ENCODE data around the gene ROBO1. TPM values are rescaled to one million over a fixed set of nuclear protein-coding genes. Genes with fewer than 3 reads are reported as not detected.
"Not testable (repeated sequence)": the region's sequence is repeated elsewhere in the genome, so short reads cannot be mapped to it uniquely, and the experiment has no call there.

The ROBO1 gene
- total RNA-seq, 2 donors from 2014 or later = 13.6 to 18.7 TPM

GRCh38 chr3:78792212-78792611 is 975.6 kb downstream of the ROBO1 start:
- ATAC-seq (no peak), DNase-seq (no peak)
- intact Hi-C loops (cut with DNase I) = no loop called here

DNA sequence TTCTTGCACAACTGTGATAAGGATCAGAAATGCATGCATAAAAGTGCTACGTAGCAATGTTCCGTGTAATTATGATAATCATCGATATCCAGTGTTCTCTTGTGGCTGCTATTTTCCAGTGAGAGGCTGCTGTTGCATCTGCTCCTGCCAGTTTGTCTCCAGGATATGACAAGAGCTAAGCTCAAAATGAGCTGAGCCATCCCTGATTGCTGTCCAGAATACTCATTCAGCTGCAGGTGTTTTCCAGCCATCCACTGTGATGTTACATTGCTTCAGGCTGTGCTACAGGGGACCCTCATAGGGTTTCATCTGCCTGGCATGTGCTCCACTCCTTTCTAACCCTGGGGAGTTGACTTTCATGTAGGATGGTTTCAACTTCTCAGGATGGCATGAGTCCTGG is 976.0 kb downstream of the ROBO1 start:
- ATAC-seq (no peak), DNase-seq (no peak)
- intact Hi-C loops (cut with DNase I) = no loop called here

DNA sequence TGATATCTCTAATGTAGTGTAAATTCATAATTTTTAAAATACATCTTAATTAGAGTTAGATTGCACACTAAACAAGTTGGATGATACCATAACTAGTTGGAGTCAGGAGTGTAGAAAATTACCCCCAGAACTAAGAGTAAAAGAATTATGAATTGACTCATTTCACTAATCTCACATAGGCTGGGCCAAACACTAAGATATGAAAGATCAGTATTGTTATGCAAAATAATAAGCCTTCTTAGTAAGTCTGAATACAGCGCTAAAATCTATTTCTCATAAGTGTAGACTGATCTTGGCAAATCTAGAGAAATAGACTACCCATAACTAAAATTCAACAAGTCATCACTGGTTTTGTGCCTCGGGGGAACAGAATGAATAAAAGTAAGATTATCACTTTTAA is 979.0 kb downstream of the ROBO1 start:
- no peak for DNase-seq
- intact Hi-C loops (cut with DNase I) = no loop called here
- ATAC-seq = no peak

DNA sequence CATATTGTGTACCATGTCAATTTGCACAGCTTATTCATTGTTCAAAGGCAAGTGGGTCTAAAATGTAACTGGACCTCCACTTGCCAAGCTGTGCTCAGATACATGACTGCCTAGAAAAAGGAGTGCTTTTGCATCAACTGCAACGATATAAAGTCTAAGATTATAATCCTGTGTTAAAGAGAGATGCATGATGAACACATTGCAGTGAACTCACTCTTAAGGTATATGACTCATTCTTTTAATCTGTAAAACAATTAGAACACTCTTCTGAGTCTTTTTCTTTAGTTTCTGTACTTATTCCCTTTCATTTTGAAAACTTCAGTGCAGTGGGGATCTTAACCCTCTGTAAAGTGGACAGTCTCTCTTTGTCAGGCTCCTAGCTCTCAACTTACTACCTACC is 982.8 kb downstream of the ROBO1 start:
- intact Hi-C loops (cut with DNase I) = no loop called here
- ATAC-seq (no peak), DNase-seq (no peak)

GRCh38 chr3:78781351-78781750 is 986.4 kb downstream of the ROBO1 start:
- DNase-seq = no peak
- ATAC-seq = no peak
- intact Hi-C loops (cut with DNase I) = no loop called here

DNA sequence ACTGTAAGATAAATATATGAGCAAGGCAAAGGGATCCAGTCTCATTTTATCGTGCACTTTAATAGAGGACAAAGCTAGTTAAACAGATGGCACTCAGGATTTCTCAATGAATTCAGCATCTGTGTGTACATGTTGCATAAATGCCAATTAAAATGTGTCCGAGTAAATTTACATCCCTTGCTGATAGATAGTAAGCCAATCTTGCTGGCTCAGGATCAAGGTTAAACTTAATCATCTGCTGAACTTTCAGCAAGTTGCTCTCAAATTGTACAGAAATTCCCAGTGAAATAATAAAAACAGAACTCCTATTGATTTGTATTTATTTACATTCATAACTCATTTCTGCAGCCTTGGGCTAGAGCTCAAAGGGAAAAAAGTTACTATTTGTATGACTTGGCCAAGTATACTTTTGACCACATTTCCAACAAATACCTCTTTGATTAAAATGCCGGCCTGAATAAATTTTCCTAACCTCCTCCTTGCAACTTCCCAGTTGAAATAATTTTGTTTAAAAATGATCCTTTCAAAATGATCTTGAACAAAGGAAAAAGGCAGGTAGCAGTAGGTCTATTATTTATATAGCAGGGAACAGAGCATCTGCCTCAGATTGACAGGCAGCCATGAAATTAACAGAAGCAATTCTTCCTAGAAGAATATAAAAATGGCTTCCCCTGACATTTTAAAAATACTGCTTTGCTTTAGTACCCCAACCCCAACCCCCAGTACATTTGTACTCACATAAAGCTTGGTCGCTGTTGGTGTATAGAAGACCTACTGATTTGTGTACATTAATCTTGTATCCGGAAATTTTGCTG is 1001.9 kb downstream of the ROBO1 start:
- ATAC-seq (no peak), DNase-seq (no peak)
- intact Hi-C loops (cut with DNase I) = no loop called here

DNA sequence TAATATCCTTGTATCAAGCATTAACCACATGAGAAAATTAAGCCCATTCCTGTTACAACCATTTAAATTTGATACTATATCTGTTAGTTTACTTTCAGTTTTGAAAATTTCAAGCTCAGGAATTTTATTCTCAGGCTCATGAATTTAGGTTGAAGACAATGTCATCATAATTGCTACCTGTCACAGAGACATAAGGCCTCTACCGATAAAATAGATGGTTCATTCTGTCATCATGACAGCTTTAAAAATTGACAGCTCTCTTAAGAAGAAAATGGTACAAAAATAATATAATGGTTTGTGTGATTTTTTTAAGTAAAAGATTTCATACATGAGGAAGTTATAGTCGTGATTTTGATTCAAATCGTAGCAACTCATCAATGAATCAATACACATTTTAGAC is 1003.2 kb downstream of the ROBO1 start:
- intact Hi-C loops (cut with DNase I) = no loop called here
- no peak for ATAC-seq
- no peak for DNase-seq

DNA sequence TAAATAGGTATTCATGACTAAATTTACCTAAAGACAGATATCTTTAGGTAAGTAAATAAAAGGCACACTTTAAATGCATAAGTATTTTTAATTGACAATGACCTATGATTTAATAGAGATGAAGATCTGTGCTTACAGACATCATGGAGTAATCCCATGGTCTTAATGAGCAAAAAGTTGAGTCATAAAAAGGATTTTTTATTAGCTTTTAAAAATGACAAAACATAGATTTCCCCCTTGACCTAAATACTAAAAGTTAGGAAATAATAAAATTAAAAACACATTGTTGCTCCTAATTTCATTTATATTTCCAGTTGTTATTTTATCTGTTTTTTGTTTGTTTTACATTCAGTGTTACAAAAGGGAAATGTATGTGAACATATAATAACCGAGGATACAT is 1005.7 kb downstream of the ROBO1 start:
- ATAC-seq (no peak), DNase-seq (no peak)
- intact Hi-C loops (cut with DNase I) = no loop called here

GRCh38 chr3:78761126-78761525 is 1006.7 kb downstream of the ROBO1 start:
- no peak for DNase-seq
- no peak for ATAC-seq
- intact Hi-C loops (cut with DNase I) = no loop called here

GRCh38 chr3:78757731-78758130 is 1010.1 kb downstream of the ROBO1 start:
- DNase-seq (no peak), ATAC-seq (peak in 1 of 2 donors; percentile 42)
- intact Hi-C loops (cut with DNase I) = no loop called here

- ATAC-seq (peak in 1 of 2 donors; percentile 81), DNase-seq (no peak)
- intact Hi-C loops (cut with DNase I) = no loop called here
These were observed 1013.6 kb downstream of the ROBO1 start for GRCh38 chr3:78754066-78754743.

DNA sequence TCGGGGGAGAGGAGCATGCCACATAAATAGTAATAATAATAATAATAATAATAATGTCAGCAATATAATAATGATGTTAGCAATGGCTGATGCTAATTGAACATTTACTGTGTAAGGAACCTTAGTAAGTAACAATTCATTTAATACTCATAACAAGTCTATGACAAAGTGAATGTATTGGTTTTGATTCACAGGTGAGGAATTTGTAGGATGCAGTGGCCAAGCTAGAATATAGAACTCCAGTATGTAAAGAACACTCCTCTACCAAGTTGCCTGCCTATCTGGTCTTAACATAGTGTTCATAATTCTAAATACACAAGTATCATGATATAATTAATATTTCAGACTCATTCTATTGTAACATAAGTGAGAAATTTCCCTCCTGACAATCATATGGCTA is 1016.5 kb downstream of the ROBO1 start:
- intact Hi-C loops (cut with DNase I) = no loop called here
- no peak for DNase-seq
- ATAC-seq = no peak

GRCh38 chr3:78750291-78750690 is 1017.5 kb downstream of the ROBO1 start:
- intact Hi-C loops (cut with DNase I); DNase-seq; ATAC-seq: not testable (repeated sequence)

- no peak for DNase-seq
- no peak for ATAC-seq
- intact Hi-C loops (cut with DNase I) = no loop called here
These were observed 1018.7 kb downstream of the ROBO1 start for GRCh38 chr3:78749056-78749455.

GRCh38 chr3:78745847-78746246 is 1022.0 kb downstream of the ROBO1 start:
- DNase-seq (no peak), ATAC-seq (no peak)
- intact Hi-C loops (cut with DNase I) = no loop called here

GRCh38 chr3:78742491-78742890 is 1025.3 kb downstream of the ROBO1 start:
- intact Hi-C loops (cut with DNase I) = no loop called here
- DNase-seq (no peak), ATAC-seq (no peak)

GRCh38 chr3:78742041-78742440 is 1025.8 kb downstream of the ROBO1 start:
- intact Hi-C loops (cut with DNase I) = no loop called here
- ATAC-seq (no peak), DNase-seq (no peak)

DNA sequence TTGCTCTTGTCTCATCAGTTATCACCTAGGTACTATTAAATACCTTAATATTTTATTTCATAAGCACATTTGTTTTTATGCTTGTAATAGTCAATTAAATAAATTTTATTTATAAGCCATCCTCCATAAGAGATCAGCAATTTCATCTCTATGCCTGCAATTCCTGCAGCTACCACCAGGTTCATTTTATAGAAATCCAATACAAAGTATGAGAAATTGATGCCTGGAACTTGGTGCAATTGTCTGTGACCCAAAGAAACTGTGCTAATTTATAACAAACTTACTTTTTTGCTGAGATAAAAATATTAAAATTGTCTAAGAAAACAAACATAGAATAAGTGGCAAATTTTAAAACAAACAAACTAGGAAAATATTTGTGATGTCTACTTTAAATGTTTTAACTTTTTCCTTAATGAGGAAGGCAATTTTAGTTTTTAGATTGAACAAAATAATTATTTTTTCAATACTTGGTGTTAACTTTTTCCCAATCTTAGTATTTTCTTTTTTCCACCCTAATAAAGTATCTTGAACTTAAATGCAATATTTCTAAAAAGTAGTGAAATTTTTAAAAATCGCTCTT is 1026.6 kb downstream of the ROBO1 start:
- DNase-seq (no peak), ATAC-seq (no peak)
- intact Hi-C loops (cut with DNase I) = no loop called here

DNA sequence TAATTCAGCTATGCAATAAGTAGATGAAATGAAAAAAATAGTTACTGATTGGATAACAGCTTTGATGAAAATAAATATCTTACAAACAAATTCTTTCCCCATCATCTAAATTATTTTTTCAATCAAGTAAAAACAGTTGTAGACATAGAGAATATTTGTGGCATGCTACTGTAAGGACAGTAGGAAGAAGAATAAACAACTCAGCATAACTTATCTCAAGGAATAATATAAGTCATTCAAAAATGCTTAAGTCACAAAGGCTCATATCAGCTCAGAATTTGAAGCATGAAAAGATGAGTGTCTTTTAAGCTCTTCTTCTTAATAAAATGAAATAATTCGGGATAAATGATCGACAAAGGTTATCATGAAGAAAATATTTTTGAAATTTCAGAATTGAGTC is 1029.0 kb downstream of the ROBO1 start:
- ATAC-seq (no peak), DNase-seq (no peak)
- intact Hi-C loops (cut with DNase I) = no loop called here

DNA sequence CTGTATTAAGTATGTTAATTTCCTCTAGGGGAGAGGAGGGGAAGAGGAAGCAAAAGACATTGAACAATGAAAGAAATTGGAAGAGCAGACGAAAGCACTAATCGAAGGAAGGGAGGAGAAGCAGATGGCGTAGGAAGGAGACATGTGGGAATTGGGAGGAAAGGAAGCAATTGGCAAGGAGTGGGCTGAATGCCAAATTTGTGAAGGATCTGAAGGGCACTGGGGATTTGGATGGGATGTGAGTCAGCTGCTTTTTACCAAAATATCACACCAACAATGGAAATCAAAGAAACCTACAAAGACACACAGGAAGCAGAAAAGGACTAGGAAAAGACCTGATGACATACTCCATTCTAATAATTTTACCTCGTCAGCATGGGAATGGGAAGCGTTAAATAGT is 1029.8 kb downstream of the ROBO1 start:
- intact Hi-C loops (cut with DNase I) = no loop called here
- no peak for ATAC-seq
- DNase-seq = no peak

DNA sequence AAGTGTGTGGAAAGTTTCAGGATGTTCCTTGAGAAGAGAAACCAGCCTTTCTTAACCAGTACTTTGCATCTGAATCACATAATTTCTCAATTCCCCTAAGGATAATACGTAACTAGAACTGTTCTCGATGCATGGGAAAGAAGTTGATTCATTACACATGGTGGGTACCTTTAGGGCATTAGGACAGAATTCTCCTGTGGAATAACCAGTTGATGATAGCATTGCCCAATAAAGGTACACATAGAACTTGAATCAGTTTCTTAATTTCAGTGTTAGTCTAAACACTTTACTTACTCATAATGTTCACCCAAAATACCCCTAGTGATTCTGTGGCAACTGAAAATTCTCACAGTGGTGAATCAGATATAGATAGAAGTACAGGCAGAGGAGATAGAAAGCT is 1030.9 kb downstream of the ROBO1 start:
- DNase-seq (no peak), ATAC-seq (no peak)
- intact Hi-C loops (cut with DNase I) = no loop called here
